Measurements from ENCODE around the gene DCAF7. TPM values are rescaled to one million over a fixed set of nuclear protein-coding genes. Genes with fewer than 3 reads are reported as not detected.

Gene DCAF7
- total RNA-seq, 3 donors from 2014 or later: 23.0 to 29.6 (median 27.2) TPM

- no peaks in the 10 kb centered on the region for H3K27me3 ChIP-seq
- no peaks in the 10 kb centered on the region for H3K9me3 ChIP-seq
- DNase-seq (ENCODE audit: low spot score in 2 of 2): no peak
- no peak for TF ChIP-seq POLR2AphosphoS5 (IDR thresholded peaks at IDR 0.05)
- TF ChIP-seq POLR2A (IDR thresholded peaks at IDR 0.05): no peak
- TF ChIP-seq CTCF (IDR thresholded peaks at IDR 0.05): no peak
- intact Hi-C loops (cut with DNase I; ENCODE audit: low total_unique reads): no loop called here
- no peaks in the 10 kb centered on the region for H3K4me1 ChIP-seq
- no peak overlapping the region for H3K27ac ChIP-seq
- H3K36me3 ChIP-seq: peaks cover 2% of the 10 kb centered on the region
- no peak overlapping the region for H3K4me3 ChIP-seq
Measured at GRCh38 chr17:63588797-63589196, 38.5 kb downstream of the DCAF7 start.

- Histone ChIP-seq H3K36me3 (no peaks in the 10 kb centered on the region), H3K9me3 (no peaks in the 10 kb centered on the region), H3K4me1 (no peaks in the 10 kb centered on the region), H3K27me3 (no peaks in the 10 kb centered on the region), H3K4me3 (no peak overlapping the region), H3K27ac (no peak overlapping the region)
- intact Hi-C loops (cut with DNase I; ENCODE audit: low total_unique reads): no loop called here
- TF ChIP-seq CTCF (IDR thresholded peaks at IDR 0.05) (no peak), POLR2A (IDR thresholded peaks at IDR 0.05) (no peak), POLR2AphosphoS5 (IDR thresholded peaks at IDR 0.05) (no peak)
- no peak for DNase-seq (ENCODE audit: low spot score in 2 of 2)
Measured at GRCh38 chr17:63589646-63590045, 39.4 kb downstream of the DCAF7 start.

- Histone ChIP-seq H3K27ac (no peak overlapping the region), H3K27me3 (no peaks in the 10 kb centered on the region), H3K9me3 (no peaks in the 10 kb centered on the region), H3K36me3 (no peaks in the 10 kb centered on the region), H3K4me1 (no peaks in the 10 kb centered on the region), H3K4me3 (no peak overlapping the region)
- DNase-seq (ENCODE audit: low spot score in 2 of 2): no peak
- intact Hi-C loops (cut with DNase I; ENCODE audit: low total_unique reads): no loop called here
- TF ChIP-seq POLR2A (IDR thresholded peaks at IDR 0.05): no peak
- TF ChIP-seq POLR2AphosphoS5 (IDR thresholded peaks at IDR 0.05): no peak
- no peak for TF ChIP-seq CTCF (IDR thresholded peaks at IDR 0.05)
Measured at GRCh38 chr17:63592797-63593196, 42.5 kb downstream of the DCAF7 start.

- Histone ChIP-seq H3K27me3 (no peaks in the 10 kb centered on the region), H3K4me3 (no peak overlapping the region), H3K27ac (no peak overlapping the region), H3K4me1 (no peaks in the 10 kb centered on the region), H3K9me3 (no peaks in the 10 kb centered on the region), H3K36me3 (no peaks in the 10 kb centered on the region)
- TF ChIP-seq CTCF (IDR thresholded peaks at IDR 0.05) (no peak), POLR2A (IDR thresholded peaks at IDR 0.05) (no peak), POLR2AphosphoS5 (IDR thresholded peaks at IDR 0.05) (no peak)
- DNase-seq (ENCODE audit: low spot score in 2 of 2): no peak
- intact Hi-C loops (cut with DNase I; ENCODE audit: low total_unique reads): no loop called here
Measured at GRCh38 chr17:63595132-63595531, 44.9 kb downstream of the DCAF7 start.

- no peak for TF ChIP-seq CTCF (IDR thresholded peaks at IDR 0.05)
- TF ChIP-seq POLR2AphosphoS5 (IDR thresholded peaks at IDR 0.05): no peak
- no peak for TF ChIP-seq POLR2A (IDR thresholded peaks at IDR 0.05)
- no peaks in the 10 kb centered on the region for H3K9me3 ChIP-seq
- no peak for DNase-seq (ENCODE audit: low spot score in 2 of 2)
- no peaks in the 10 kb centered on the region for H3K27me3 ChIP-seq
- no peak overlapping the region for H3K4me3 ChIP-seq
- intact Hi-C loops (cut with DNase I; ENCODE audit: low total_unique reads): no loop called here
- H3K27ac ChIP-seq: no peak overlapping the region
- no peaks in the 10 kb centered on the region for H3K4me1 ChIP-seq
- no peaks in the 10 kb centered on the region for H3K36me3 ChIP-seq
Measured at GRCh38 chr17:63596856-63597586, 46.7 kb downstream of the DCAF7 start.

All from breast epithelium (tissue), 4 donors.